NCI-H345 (cell line): Measurements from ENCODE around the gene DVL1.

Source experiments
- DNase-seq: peaks from one replicate; lab custom pipeline; 2025; lab: John Stamatoyannopoulos, UW

The DVL1 gene

GRCh38 chr1:1355416-1355815 lies 6.2 kb upstream of the DVL1 start:
- DNase-seq = peak; percentile 40

- no peak for DNase-seq
These were observed 5.3 kb upstream of the DVL1 start for GRCh38 chr1:1354271-1355247.

- DNase-seq = peak; percentile 47
These were observed 4.4 kb upstream of the DVL1 start for GRCh38 chr1:1353389-1354151.

GRCh38 chr1:1352786-1353388 lies 3.7 kb upstream of the DVL1 start:
- peak; percentile 19 for DNase-seq

GRCh38 chr1:1351511-1352427 lies 2.6 kb upstream of the DVL1 start:
- no peak for DNase-seq

- DNase-seq = no peak
These were observed 580 bp downstream of the DVL1 start for GRCh38 chr1:1348420-1349255.

GRCh38 chr1:1347663-1348419 lies 1.4 kb downstream of the DVL1 start:
- no peak for DNase-seq

GRCh38 chr1:1347026-1347595 lies 2.1 kb downstream of the DVL1 start:
- no peak for DNase-seq

GRCh38 chr1:1346501-1346890 lies 2.7 kb downstream of the DVL1 start:
- DNase-seq = no peak

GRCh38 chr1:1345860-1346500 lies 3.2 kb downstream of the DVL1 start:
- no peak for DNase-seq

GRCh38 chr1:1345384-1345783 lies 3.8 kb downstream of the DVL1 start:
- DNase-seq = no peak

- DNase-seq = no peak
These were observed 4.4 kb downstream of the DVL1 start for GRCh38 chr1:1344655-1345361.

- no peak for DNase-seq
These were observed 5.3 kb downstream of the DVL1 start for GRCh38 chr1:1343811-1344421.

GRCh38 chr1:1342584-1343115 lies 6.6 kb downstream of the DVL1 start:
- DNase-seq = no peak

- no peak for DNase-seq
These were observed 7.1 kb downstream of the DVL1 start for GRCh38 chr1:1342061-1342562.

- DNase-seq = no peak
These were observed 7.6 kb downstream of the DVL1 start for GRCh38 chr1:1341549-1342021.
